K562 (cell line): ENCODE measurements around the gene GAPT. TPM values are rescaled to one million over a fixed set of nuclear protein-coding genes. Genes with fewer than 3 reads are reported as not detected.

ENCODE experiments used
- ATAC-seq: fragments of 200-7000 bp; cut with Tn5 transposase; 3 replicates; pipeline ENCODE4 v1.9.1; 2020; ENCODE audit warnings: moderate library complexity
- BruUV-seq: library from RNA; stranded (reverse); fragments of 400-500 nt; replicated peaks from 2 replicates; lab custom pipeline; 2021; lab: Mats Ljungman, UMichigan
- CTCF ChIA-PET: fragments of 300-600 bp; formaldehyde crosslinking; extraction: SDS; loops from one replicate; lab custom pipeline; 2021; ENCODE audit warnings: low intra/inter-chr PET ratio; lab: Yijun Ruan, JAX
- POLR2A ChIA-PET: fragments of 300-600, 350-650 bp; sonication (Branson Sonifier 250); formaldehyde crosslinking; extraction: SDS; loops from one replicate; lab custom pipeline; 2021; ENCODE audit warnings: antibody characterized with exemption, inconsistent platforms; lab: Yijun Ruan, JAX
- DNase-seq, 4 experiments: peaks; one replicate each; pipeline versions ENCODE4 v3.0.0 to v3.0.0-alpha.2; 2011 to 2018; ENCODE audit warnings: low spot score in 3 of 4, mixed read lengths in 3 of 4; ENCODE audit errors: extremely low read depth in 1 of 4
- FAIRE-seq: peaks from 2 replicates; lab custom pipeline; 2011; peaks lifted over from hg19 to GRCh38; lab: Jason Lieb, UNC
- H2AFZ ChIP-seq: 2 replicates; pipeline ENCODE4 v1.6.0; 2011; ENCODE audit warnings: low read depth, low read length, control low read depth, inconsistent platforms
- H3K27ac ChIP-seq: fragments of 200-600 bp; 3 replicates; pipeline ENCODE4 v1.8.0; 2011; ENCODE audit warnings: low read depth, mild to moderate bottlenecking, control low read depth, inconsistent platforms, low read length, moderate library complexity, mixed read lengths; ENCODE audit errors: extremely low read depth
- H3K27me3 ChIP-seq, 2 experiments: fragments of 300-600 bp in 1 of 2; 2 replicates in 1 of 2; 3 replicates in 1 of 2; pipeline versions ENCODE4 v1.6.0 to v1.8.0; 2011; ENCODE audit warnings: inconsistent platforms in 2 of 2, low read length in 2 of 2, mild to moderate bottlenecking in 1 of 2, mixed read lengths in 1 of 2, moderate library complexity in 1 of 2; ENCODE audit not compliant: control insufficient read depth in 2 of 2, insufficient read depth in 2 of 2
- H3K36me3 ChIP-seq: fragments of 300-600 bp; 3 replicates; pipeline ENCODE4 v1.8.0; 2011; ENCODE audit warnings: mild to moderate bottlenecking, low read length, inconsistent platforms; ENCODE audit not compliant: control insufficient read depth, insufficient read depth
- H3K4me1 ChIP-seq, 2 experiments: fragments of 200-600 bp in 1 of 2; replicated peaks in 1 of 2; 2 replicates in 1 of 2; 3 replicates in 1 of 2; pipeline versions ENCODE4 v1.5.1 to v1.8.0; 2011; ENCODE audit warnings: inconsistent platforms in 2 of 2, low read length in 2 of 2, mild to moderate bottlenecking in 1 of 2, mixed read lengths in 1 of 2, moderate library complexity in 1 of 2; ENCODE audit not compliant: control insufficient read depth in 2 of 2, insufficient read depth in 2 of 2
- H3K4me2 ChIP-seq: 2 replicates; pipeline ENCODE4 v1.6.1; 2011; ENCODE audit warnings: low read length, control low read depth, inconsistent platforms, mixed read lengths; ENCODE audit not compliant: insufficient read depth
- H3K4me3 ChIP-seq: fragments of 200-600 bp; sonication (generic), shearing (Covaris generic); 2 replicates; pipeline ENCODE4 v1.5.1; 2016; ENCODE audit warnings: control low read depth, inconsistent platforms
- H3K79me2 ChIP-seq: fragments of 200-600 bp; 3 replicates; pipeline ENCODE4 v1.8.0; 2011; ENCODE audit warnings: low read length, inconsistent platforms; ENCODE audit not compliant: control insufficient read depth, insufficient read depth
- H3K9ac ChIP-seq, 2 experiments: 2 replicates each; pipeline versions ENCODE4 v1.6.0 to v1.6.1; 2011; ENCODE audit warnings: low read depth in 2 of 2, low read length in 2 of 2, control low read depth in 1 of 2, inconsistent platforms in 1 of 2, mild to moderate bottlenecking in 1 of 2, mixed read lengths in 1 of 2; ENCODE audit not compliant: insufficient read depth in 1 of 2
- H3K9me1 ChIP-seq: one replicate; pipeline ENCODE4 v1.6.0; 2011; ENCODE audit warnings: inconsistent platforms, mild to moderate bottlenecking, low read length, moderate library complexity; ENCODE audit not compliant: control insufficient read depth, insufficient read depth
- H3K9me3 ChIP-seq: replicated peaks from 2 replicates; pipeline ENCODE4 v1.5.1; 2011; ENCODE audit warnings: low read depth, low read length, inconsistent platforms; ENCODE audit not compliant: control insufficient read depth, insufficient read depth
- H4K20me1 ChIP-seq: replicated peaks from 2 replicates; pipeline ENCODE4 v1.6.1; 2011; ENCODE audit warnings: low read length, inconsistent platforms, mixed read lengths; ENCODE audit not compliant: control insufficient read depth, insufficient read depth
- HDAC1 ChIP-seq, 2 experiments: fragments of 450-650 bp; IDR thresholded peaks; 2 replicates each; pipeline ENCODE4 v1.6.1; 2016 to 2017; ENCODE audit warnings: inconsistent platforms in 1 of 2, mild to moderate bottlenecking in 1 of 2, moderate library complexity in 1 of 2
- HDAC2 ChIP-seq: fragments of 450-650 bp; IDR thresholded peaks from 2 replicates; pipeline ENCODE4 v1.6.1; 2016; ENCODE audit warnings: mild to moderate bottlenecking
- HIVEP1 ChIP-seq: fragments of 250-450 bp; sonication (Bioruptor Pico); IDR thresholded peaks from 2 replicates; pipeline ENCODE4 v1.4.0; 2020; ENCODE audit warnings: mild to moderate bottlenecking
- PHB ChIP-seq: fragments of 250-450 bp; sonication (Bioruptor Pico); IDR thresholded peaks from 2 replicates; pipeline ENCODE4 v1.5.0; 2021
- RBM25 ChIP-seq: fragments of 200-400 bp; formaldehyde crosslinking; IDR thresholded peaks from 2 replicates; pipeline ENCODE4 v1.6.1; 2018; ENCODE audit warnings: low read length, low read depth, moderate library complexity; ENCODE audit not compliant: severe bottlenecking
- RNF2 ChIP-seq: sonication (generic); IDR thresholded peaks from 2 replicates; pipeline ENCODE4 v1.6.1; 2016
- SMARCC2 ChIP-seq: fragments of 450-650 bp; IDR thresholded peaks from 2 replicates; pipeline ENCODE4 v1.6.1; 2017; ENCODE audit warnings: antibody characterized with exemption, moderate library complexity, mild to moderate bottlenecking, low read depth
- SRSF9 ChIP-seq: fragments of 200-400 bp; formaldehyde crosslinking; IDR thresholded peaks from 2 replicates; pipeline ENCODE4 v1.6.1; 2017; ENCODE audit warnings: low read depth, low read length, borderline replicate concordance
- TARDBP ChIP-seq: fragments of 450-650 bp; IDR thresholded peaks from 2 replicates; pipeline ENCODE4 v1.6.1; 2016
- THRB ChIP-seq: fragments of 450-650 bp; formaldehyde crosslinking; conservative IDR thresholded peaks from 2 replicates; pipeline ENCODE4 v1.4.0; 2022; ENCODE audit warnings: mild to moderate bottlenecking, missing genetic modification characterization
- U2AF2 ChIP-seq: fragments of 200-400 bp; formaldehyde crosslinking; optimal IDR thresholded peaks from 2 replicates; pipeline ENCODE3; 2017; ENCODE audit warnings: low read depth, mild to moderate bottlenecking, low read length
- VEZF1 ChIP-seq: fragments of 200-800 bp; sonication (Bioruptor generic); IDR thresholded peaks from 2 replicates; pipeline ENCODE4 v1.6.1; 2017; ENCODE audit warnings: missing genetic modification characterization, missing compliant biosample characterization
- ZBTB9 ChIP-seq: fragments of 450-650 bp; formaldehyde crosslinking; IDR thresholded peaks from 2 replicates; pipeline ENCODE4 v1.4.0; 2020; ENCODE audit warnings: mild to moderate bottlenecking, moderate library complexity
- ZNF217 ChIP-seq: sonication (generic); formaldehyde crosslinking; IDR thresholded peaks from 2 replicates; pipeline ENCODE4 v1.8.0; 2022; ENCODE audit warnings: mild to moderate bottlenecking, missing genetic modification reagents
- ZNF263 ChIP-seq: sonication (generic); formaldehyde crosslinking; IDR thresholded peaks from 2 replicates; pipeline ENCODE4 v1.8.0; 2022; ENCODE audit warnings: mild to moderate bottlenecking, missing genetic modification reagents, borderline replicate concordance
- ZNF431 ChIP-seq: sonication (generic); formaldehyde crosslinking; IDR thresholded peaks from 2 replicates; pipeline ENCODE4 v1.8.0; 2022; ENCODE audit warnings: mild to moderate bottlenecking, missing genetic modification reagents
- ZSCAN32 ChIP-seq: fragments of 450-650 bp; formaldehyde crosslinking; IDR thresholded peaks from 2 replicates; pipeline ENCODE4 v1.4.0; 2020; ENCODE audit warnings: mild to moderate bottlenecking, moderate library complexity
- in situ Hi-C: fragments of 300-500 bp; cut with MboI; formaldehyde crosslinking; loops from 4 replicates; pipeline ENCODE4 v1.15.0; 2018; ENCODE audit warnings: inconsistent platforms, mixed read lengths
- intact Hi-C: fragments of 100-400 bp; cut with micrococcal nuclease; formaldehyde crosslinking; loops from 2 replicates; pipeline ENCODE4 v1.14.2; 2022
- polyA plus RNA-seq, 8 experiments: library from polyadenylated mRNA; depleted of rRNA in 4 of 8; stranded (reverse) in 5 of 8; unstranded in 3 of 8; fragments of >200 nt; fragmentation: Nextera tagmentation in 2 of 8; fragmentation: Illumina TruSeq in 1 of 8; extraction: Ambion mirVana in 2 of 8; extraction: Trizol in 1 of 8; gene quantifications; 2 replicates each; pipeline versions ENCODE4 v1.2.1 to v1.2.3, GENCODE V29; 2011 to 2014; ENCODE audit warnings: inconsistent platforms in 1 of 8, missing spikeins in 1 of 8
- total RNA-seq, 7 experiments: library from RNA; depleted of rRNA in 6 of 7; stranded (reverse); fragments of >200 nt in 6 of 7; fragmentation: Illumina TruSeq in 2 of 7; extraction: Trizol in 2 of 7; gene quantifications; 2 replicates each; pipeline versions ENCODE4 v1.2.1 to v1.2.3, GENCODE V29; 2011 to 2021; ENCODE audit warnings: low replicate concordance in 1 of 7
- TF ChIP-seq, protein P1 (sequence below): sonication (generic); formaldehyde crosslinking; IDR thresholded peaks from 2 replicates; pipeline ENCODE4 v1.5.0; 2020; ENCODE audit warnings: missing genetic modification reagents
- TF ChIP-seq, protein P2 (sequence below): fragments of 250-450 bp; sonication (Bioruptor Pico); IDR thresholded peaks from 2 replicates; pipeline ENCODE4 v1.5.0; 2021

GAPT gene
- total and polyA plus RNA-seq, 9 of the 15 experiments (the other 6 are each of a cell fraction or from before 2014, with no cell fraction given) = not detected

GRCh38 chr5:58481066-58481676 is 10.1 kb upstream of the GAPT start:
- Histone ChIP-seq H3K9me1 (no peaks in the 10 kb centered on the region), H3K36me3 (no peaks in the 10 kb centered on the region), H3K9me3 (peaks cover 3% of the 10 kb centered on the region; the same call in 1 of the 2 replicates), H3K79me2 (no peaks in the 10 kb centered on the region), H3K9ac (no peak overlapping the region), H3K27me3 (no peaks in the 10 kb centered on the region), H3K4me2 (no peak overlapping the region), H2AFZ (no peak overlapping the region), H3K4me1 (no peaks in the 10 kb centered on the region), H3K27ac (no peak overlapping the region), H4K20me1 (no peaks in the 10 kb centered on the region)
- in situ Hi-C loops = no loop called here
- POLR2A ChIA-PET = no interaction called here
- no peak for FAIRE-seq
- intact Hi-C loops = no loop called here
- BruUV-seq = no TSS peak
- CTCF ChIA-PET = no interaction called here
- TF ChIP-seq, protein P1, sequence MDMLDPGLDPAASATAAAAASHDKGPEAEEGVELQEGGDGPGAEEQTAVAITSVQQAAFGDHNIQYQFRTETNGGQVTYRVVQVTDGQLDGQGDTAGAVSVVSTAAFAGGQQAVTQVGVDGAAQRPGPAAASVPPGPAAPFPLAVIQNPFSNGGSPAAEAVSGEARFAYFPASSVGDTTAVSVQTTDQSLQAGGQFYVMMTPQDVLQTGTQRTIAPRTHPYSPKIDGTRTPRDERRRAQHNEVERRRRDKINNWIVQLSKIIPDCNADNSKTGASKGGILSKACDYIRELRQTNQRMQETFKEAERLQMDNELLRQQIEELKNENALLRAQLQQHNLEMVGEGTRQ (CRISPR knock-in tag) = no peak
- no peak for TF ChIP-seq HDAC1 (IDR thresholded peaks at IDR 0.05)
- no peak for TF ChIP-seq TARDBP
- TF ChIP-seq RBM25 = no peak
- TF ChIP-seq SRSF9 = no peak
- no peak for TF ChIP-seq RNF2
- TF ChIP-seq ZBTB9 (CRISPR knock-in tag) = no peak
- TF ChIP-seq HDAC2 = no peak
- no peak for TF ChIP-seq THRB (CRISPR knock-in tag)
- TF ChIP-seq HIVEP1 (CRISPR knock-in tag) = no peak
- TF ChIP-seq ZNF263 (CRISPR knock-in tag) = no peak
- TF ChIP-seq U2AF2 = no peak
- no peak for TF ChIP-seq PHB
- TF ChIP-seq SMARCC2 = no peak
- TF ChIP-seq ZNF431 (CRISPR knock-in tag) = no peak
- TF ChIP-seq ZSCAN32 (CRISPR knock-in tag) = no peak
- TF ChIP-seq, protein P2, sequence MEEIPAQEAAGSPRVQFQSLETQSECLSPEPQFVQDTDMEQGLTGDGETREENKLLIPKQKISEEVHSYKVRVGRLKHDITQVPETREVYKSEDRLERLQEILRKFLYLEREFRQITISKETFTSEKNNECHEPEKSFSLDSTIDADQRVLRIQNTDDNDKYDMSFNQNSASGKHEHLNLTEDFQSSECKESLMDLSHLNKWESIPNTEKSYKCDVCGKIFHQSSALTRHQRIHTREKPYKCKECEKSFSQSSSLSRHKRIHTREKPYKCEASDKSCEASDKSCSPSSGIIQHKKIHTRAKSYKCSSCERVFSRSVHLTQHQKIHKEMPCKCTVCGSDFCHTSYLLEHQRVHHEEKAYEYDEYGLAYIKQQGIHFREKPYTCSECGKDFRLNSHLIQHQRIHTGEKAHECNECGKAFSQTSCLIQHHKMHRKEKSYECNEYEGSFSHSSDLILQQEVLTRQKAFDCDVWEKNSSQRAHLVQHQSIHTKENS (CRISPR knock-in tag) = no peak
- TF ChIP-seq VEZF1 (CRISPR knock-in tag) = no peak
- no peak for TF ChIP-seq ZNF217
- TF ChIP-seq, all 486 proteins: peak for 0
- DNase-seq (no peak), ATAC-seq (no peak)
- H3K4me3 ChIP-seq = no peak overlapping the region
